H1 (cell line): ENCODE measurements around the gene CACNG4. TPM values are rescaled to one million over a fixed set of nuclear protein-coding genes. Genes with fewer than 3 reads are reported as not detected.

ENCODE experiments used
- ATF2 ChIP-seq: IDR thresholded peaks from 2 replicates; pipeline ENCODE4 v1.6.1; 2012; ENCODE audit warnings: low read length, inconsistent platforms
- JUND ChIP-seq: IDR thresholded peaks from 2 replicates; pipeline ENCODE4 v1.6.1; 2011; ENCODE audit warnings: mild to moderate bottlenecking, improper control_type of control experiment, low read length
- SRF ChIP-seq: IDR thresholded peaks from 2 replicates; pipeline ENCODE4 v1.6.1; 2011; ENCODE audit warnings: mild to moderate bottlenecking, low read depth, low read length, moderate library complexity
- polyA plus RNA-seq, 7 experiments: library from polyadenylated mRNA; depleted of rRNA in 3 of 7; stranded (reverse) in 5 of 7; unstranded in 2 of 7; fragments of >200 nt in 5 of 7; fragments of 200-250 nt in 2 of 7; gene quantifications; 1 replicate in 5 of 7; 2 replicates in 1 of 7; 4 replicates in 1 of 7; pipeline versions ENCODE4 v1.2.1 to v1.2.3, GENCODE V29; 2011 to 2013; ENCODE audit warnings: missing spikeins in 2 of 7, mixed read lengths in 2 of 7
- total RNA-seq: library from RNA; stranded (reverse); fragmentation: NEBNext Ultra II Directional; extraction: Animal tissue kit (Norgen Biotek cat#: 25700); gene quantifications from 2 replicates; pipeline ENCODE4 v1.2.1, GENCODE V29; 2021

CACNG4 gene
- total and polyA plus RNA-seq, 2 of the 8 experiments (the other 6 are each of a cell fraction or from before 2014, with no cell fraction given): 3.6 to 5.6 TPM

- TF ChIP-seq SRF (no peak), ATF2 (no peak), JUND (no peak)
Observed at GRCh38 chr17:66942451-66943264, 21.8 kb upstream of the CACNG4 start (continued).
